M059J (cell line): ENCODE results near the gene LMX1B. TPM values are rescaled to one million over a fixed set of nuclear protein-coding genes. Genes with fewer than 3 reads are reported as not detected.
"Not testable (repeated sequence)": the region's sequence is repeated elsewhere in the genome, so short reads cannot be mapped to it uniquely, and the experiment has no call there.

Source experiments
- DNase-seq: peaks from one replicate; pipeline ENCODE4 v3.0.0-alpha.2; 2012; ENCODE audit warnings: low read depth
- total RNA-seq: library from RNA; depleted of rRNA; stranded (reverse); fragments of >200 nt; shearing (Covaris generic); gene quantifications from 2 replicates; pipeline ENCODE4 v1.2.3, GENCODE V29; 2014

Gene LMX1B
- total RNA-seq, 1 experiment from 2014 or later = 0.02 TPM

GRCh38 chr9:126708178-126708577 lies 94.5 kb downstream of the LMX1B start:
- no peak for DNase-seq

GRCh38 chr9:126709241-126709640 lies 95.5 kb downstream of the LMX1B start:
- DNase-seq = no peak

- DNase-seq = no peak
Observed at GRCh38 chr9:126715382-126715781, 101.7 kb downstream of the LMX1B start.

- DNase-seq = not testable (repeated sequence)
Observed at GRCh38 chr9:126717441-126717840, 103.7 kb downstream of the LMX1B start.

GRCh38 chr9:126719618-126720031 lies 105.9 kb downstream of the LMX1B start:
- peak; percentile 95 for DNase-seq

- DNase-seq = peak; percentile 13
Observed at GRCh38 chr9:126720036-126720435, 106.3 kb downstream of the LMX1B start.

GRCh38 chr9:126720661-126721563 lies 107.2 kb downstream of the LMX1B start:
- no peak for DNase-seq

- DNase-seq = peak; percentile 21
Observed at GRCh38 chr9:126721564-126721981, 107.8 kb downstream of the LMX1B start.

- peak; percentile 87 for DNase-seq
Observed at GRCh38 chr9:126722252-126722921, 108.7 kb downstream of the LMX1B start.

GRCh38 chr9:126722922-126723806 lies 109.4 kb downstream of the LMX1B start:
- DNase-seq = peak; percentile 33

GRCh38 chr9:126723807-126724172 lies 110.1 kb downstream of the LMX1B start:
- peak; percentile 48 for DNase-seq

- peak; percentile 61 for DNase-seq
Observed at GRCh38 chr9:126724226-126724625, 110.5 kb downstream of the LMX1B start.

- not testable (repeated sequence) for DNase-seq
Observed at GRCh38 chr9:126725485-126725884, 111.8 kb downstream of the LMX1B start.

GRCh38 chr9:126728210-126728609 lies 114.5 kb downstream of the LMX1B start:
- DNase-seq = not testable (repeated sequence)

- not testable (repeated sequence) for DNase-seq
Observed at GRCh38 chr9:126730592-126730991, 116.9 kb downstream of the LMX1B start.

- DNase-seq = no peak
Observed at GRCh38 chr9:126733005-126733404, 119.3 kb downstream of the LMX1B start.

- no peak for DNase-seq
Observed at GRCh38 chr9:126734877-126735276, 121.1 kb downstream of the LMX1B start.

GRCh38 chr9:126735482-126735881 lies 121.8 kb downstream of the LMX1B start:
- no peak for DNase-seq

GRCh38 chr9:126738553-126738952 lies 124.8 kb downstream of the LMX1B start:
- DNase-seq = no peak

- DNase-seq = no peak
Observed at GRCh38 chr9:126743041-126743440, 129.3 kb downstream of the LMX1B start.

GRCh38 chr9:126745574-126746411 lies 132.1 kb downstream of the LMX1B start:
- DNase-seq = no peak
